ENCODE data around the gene PTPRJ.

Gene PTPRJ

DNA sequence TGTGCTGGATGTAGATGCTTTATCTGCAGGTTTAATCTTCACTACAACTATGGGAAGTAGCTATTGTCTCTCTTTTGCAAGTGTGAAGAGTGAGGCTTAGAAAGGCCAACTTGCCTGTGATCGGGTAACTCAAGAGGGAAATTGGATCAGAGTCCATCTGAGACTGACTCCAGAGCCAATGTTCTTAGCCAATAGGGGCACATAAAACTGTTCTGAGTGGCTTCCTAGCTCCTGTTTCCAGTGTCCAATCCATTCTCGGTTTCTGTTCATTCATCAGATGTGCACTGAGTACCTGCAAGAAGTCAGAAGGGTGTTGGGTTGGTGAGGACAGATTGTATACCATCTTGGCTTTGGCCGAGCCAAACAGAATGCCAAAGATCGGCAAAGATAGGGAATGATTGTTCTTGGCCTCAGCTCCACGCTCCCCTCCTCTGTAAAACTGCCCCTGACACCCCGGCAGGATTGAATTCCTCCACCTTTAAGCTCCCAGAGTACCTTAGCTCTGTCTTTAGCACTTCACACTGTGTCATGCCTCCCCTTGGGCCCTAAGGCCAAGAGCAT, 100.0 kb downstream of the PTPRJ start:
- no peak overlapping the region for H3K27ac ChIP-seq (ENCODE audit: low read depth, low read length)
- H3K4me3 ChIP-seq (ENCODE audit: low read length) = no peak overlapping the region
- H3K9me2 ChIP-seq (replicated peaks; ENCODE audit: control insufficient read depth, low read length) = no peaks in the 10 kb centered on the region
- H3F3A ChIP-seq (ENCODE audit: control insufficient read depth, insufficient read depth) = no peaks in the 10 kb centered on the region
- no peaks in the 10 kb centered on the region; the same call in 1 of the 2 replicates for H3K27me3 ChIP-seq (ENCODE audit: control insufficient read depth, low read length)
- H3K79me2 ChIP-seq (ENCODE audit: control insufficient read depth, low read length) = no peaks in the 10 kb centered on the region
- H3K9me3 ChIP-seq (ENCODE audit: control insufficient read depth, insufficient read depth, low read length) = 0 out of 2 replicates have a peak, but pooled peaks cover 2% of the 10 kb centered on the region
- no peaks in the 10 kb centered on the region; the same call in 1 of the 2 replicates for H3K4me1 ChIP-seq (ENCODE audit: control insufficient read depth, low read length)
- no peaks in the 10 kb centered on the region for H3K36me3 ChIP-seq (ENCODE audit: control insufficient read depth, low read length)
- TF ChIP-seq, protein P1, sequence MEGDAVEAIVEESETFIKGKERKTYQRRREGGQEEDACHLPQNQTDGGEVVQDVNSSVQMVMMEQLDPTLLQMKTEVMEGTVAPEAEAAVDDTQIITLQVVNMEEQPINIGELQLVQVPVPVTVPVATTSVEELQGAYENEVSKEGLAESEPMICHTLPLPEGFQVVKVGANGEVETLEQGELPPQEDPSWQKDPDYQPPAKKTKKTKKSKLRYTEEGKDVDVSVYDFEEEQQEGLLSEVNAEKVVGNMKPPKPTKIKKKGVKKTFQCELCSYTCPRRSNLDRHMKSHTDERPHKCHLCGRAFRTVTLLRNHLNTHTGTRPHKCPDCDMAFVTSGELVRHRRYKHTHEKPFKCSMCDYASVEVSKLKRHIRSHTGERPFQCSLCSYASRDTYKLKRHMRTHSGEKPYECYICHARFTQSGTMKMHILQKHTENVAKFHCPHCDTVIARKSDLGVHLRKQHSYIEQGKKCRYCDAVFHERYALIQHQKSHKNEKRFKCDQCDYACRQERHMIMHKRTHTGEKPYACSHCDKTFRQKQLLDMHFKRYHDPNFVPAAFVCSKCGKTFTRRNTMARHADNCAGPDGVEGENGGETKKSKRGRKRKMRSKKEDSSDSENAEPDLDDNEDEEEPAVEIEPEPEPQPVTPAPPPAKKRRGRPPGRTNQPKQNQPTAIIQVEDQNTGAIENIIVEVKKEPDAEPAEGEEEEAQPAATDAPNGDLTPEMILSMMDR (IDR thresholded peaks at IDR 0.05; ENCODE audit: low read depth, low read length, poor library complexity, severe bottlenecking) = no peak
- no peak for TF ChIP-seq EZH2phosphoT487 (IDR thresholded peaks at IDR 0.05; ENCODE audit: borderline replicate concordance, low read length)
- no peak overlapping the region for H3K4me2 ChIP-seq (ENCODE audit: low read length)
- no peaks in the 10 kb centered on the region for H4K20me1 ChIP-seq (ENCODE audit: control insufficient read depth, insufficient read depth, low read depth, low read length)

DNA sequence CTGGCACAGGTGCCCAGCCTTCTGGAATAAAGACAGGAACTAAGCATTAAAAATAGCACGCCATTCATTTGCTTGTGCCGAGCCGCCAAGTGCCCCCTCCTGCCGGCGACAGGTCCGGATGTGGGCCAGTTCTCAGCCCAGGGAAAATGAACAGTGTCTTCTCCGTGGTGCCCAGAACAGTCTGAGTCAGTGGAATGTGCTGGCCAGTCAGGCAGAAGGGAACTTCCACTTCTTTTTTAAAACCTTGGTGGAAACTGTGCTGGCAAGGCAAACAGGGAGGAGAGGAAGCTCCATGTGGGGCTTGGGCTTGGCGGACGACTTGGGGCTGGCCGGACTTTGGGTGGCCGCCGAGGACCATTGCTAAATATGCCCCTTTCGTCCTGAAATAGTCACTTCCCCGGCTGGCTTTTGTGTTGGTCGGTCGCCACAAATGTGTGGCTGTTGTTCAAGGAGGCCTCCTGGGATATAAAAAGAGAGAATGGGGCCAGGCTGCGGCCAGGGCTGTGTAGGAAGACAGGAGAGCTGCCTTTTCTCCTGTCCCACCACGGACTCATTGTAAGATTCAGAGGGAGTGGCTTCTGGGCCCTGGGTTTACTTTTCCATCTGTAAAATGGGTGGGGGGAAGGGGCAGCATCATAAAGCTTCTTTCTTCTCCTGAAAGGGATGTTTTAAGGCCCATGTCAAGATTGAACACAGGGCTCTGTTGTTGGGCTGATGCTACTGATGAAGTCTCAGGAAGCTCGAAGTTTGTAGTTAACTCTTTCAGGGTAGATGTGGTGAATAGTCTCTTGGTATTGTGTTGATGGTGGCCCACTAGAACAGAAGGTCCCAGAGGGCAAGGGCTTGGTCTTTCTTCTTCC, 101.0 kb downstream of the PTPRJ start:
- Histone ChIP-seq H3K27ac (ENCODE audit: low read depth, low read length) (no peak overlapping the region), H3F3A (ENCODE audit: control insufficient read depth, insufficient read depth) (no peaks in the 10 kb centered on the region), H3K9me3 (ENCODE audit: control insufficient read depth, insufficient read depth, low read length) (0 out of 2 replicates have a peak, but pooled peaks cover 2% of the 10 kb centered on the region), H3K27me3 (ENCODE audit: control insufficient read depth, low read length) (no peaks in the 10 kb centered on the region; the same call in 1 of the 2 replicates), H3K4me2 (ENCODE audit: low read length) (no peak overlapping the region), H3K4me1 (ENCODE audit: control insufficient read depth, low read length) (no peaks in the 10 kb centered on the region), H3K9me2 (replicated peaks; ENCODE audit: control insufficient read depth, low read length) (no peaks in the 10 kb centered on the region), H3K79me2 (ENCODE audit: control insufficient read depth, low read length) (no peaks in the 10 kb centered on the region), H4K20me1 (ENCODE audit: control insufficient read depth, insufficient read depth, low read depth, low read length) (no peaks in the 10 kb centered on the region), H3K4me3 (ENCODE audit: low read length) (no peak overlapping the region), H3K36me3 (ENCODE audit: control insufficient read depth, low read length) (no peaks in the 10 kb centered on the region)
- TF ChIP-seq, protein P1 (IDR thresholded peaks at IDR 0.05; ENCODE audit: low read depth, low read length, poor library complexity, severe bottlenecking) = no peak
- no peak for TF ChIP-seq EZH2phosphoT487 (IDR thresholded peaks at IDR 0.05; ENCODE audit: borderline replicate concordance, low read length)

DNA sequence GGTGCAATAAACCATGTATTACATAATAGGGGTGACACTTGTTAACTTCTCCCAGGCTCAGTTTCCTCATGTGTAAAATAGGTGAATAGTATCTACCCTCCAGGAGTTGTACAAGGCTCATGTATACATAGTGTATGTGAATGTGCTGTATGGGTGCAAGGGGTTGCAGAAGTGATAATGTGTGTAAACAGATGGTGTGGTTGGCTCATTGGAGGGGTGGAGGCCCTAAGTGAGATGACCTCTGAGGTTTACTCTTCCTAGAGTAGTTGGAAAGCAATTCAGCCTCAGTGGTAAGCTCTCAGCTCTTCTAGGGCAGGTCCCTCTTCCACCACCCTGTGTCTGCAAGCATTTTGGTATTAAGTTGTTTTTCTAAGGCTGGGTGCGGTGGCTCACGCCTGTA, 102.4 kb downstream of the PTPRJ start:
- H3K27ac ChIP-seq (ENCODE audit: low read depth, low read length) = no peak overlapping the region
- H3K4me1 ChIP-seq (ENCODE audit: control insufficient read depth, low read length) = no peaks in the 10 kb centered on the region
- H3K9me3 ChIP-seq (ENCODE audit: control insufficient read depth, insufficient read depth, low read length) = 0 out of 2 replicates have a peak, but pooled peaks cover 2% of the 10 kb centered on the region
- no peak overlapping the region for H3K4me2 ChIP-seq (ENCODE audit: low read length)
- no peak overlapping the region for H3K4me3 ChIP-seq (ENCODE audit: low read length)
- H3K27me3 ChIP-seq (ENCODE audit: control insufficient read depth, low read length) = peaks cover 1% of the 10 kb centered on the region; the same call in 1 of the 2 replicates
- no peaks in the 10 kb centered on the region for H3K9me2 ChIP-seq (replicated peaks; ENCODE audit: control insufficient read depth, low read length)
- no peaks in the 10 kb centered on the region for H3K36me3 ChIP-seq (ENCODE audit: control insufficient read depth, low read length)
- no peaks in the 10 kb centered on the region for H3K79me2 ChIP-seq (ENCODE audit: control insufficient read depth, low read length)
- no peaks in the 10 kb centered on the region for H4K20me1 ChIP-seq (ENCODE audit: control insufficient read depth, insufficient read depth, low read depth, low read length)
- TF ChIP-seq, protein P1 (IDR thresholded peaks at IDR 0.05; ENCODE audit: low read depth, low read length, poor library complexity, severe bottlenecking) = no peak
- TF ChIP-seq EZH2phosphoT487 (IDR thresholded peaks at IDR 0.05; ENCODE audit: borderline replicate concordance, low read length) = no peak
- no peaks in the 10 kb centered on the region for H3F3A ChIP-seq (ENCODE audit: control insufficient read depth, insufficient read depth)
